ENCODE data around the gene METTL9.

DNA sequence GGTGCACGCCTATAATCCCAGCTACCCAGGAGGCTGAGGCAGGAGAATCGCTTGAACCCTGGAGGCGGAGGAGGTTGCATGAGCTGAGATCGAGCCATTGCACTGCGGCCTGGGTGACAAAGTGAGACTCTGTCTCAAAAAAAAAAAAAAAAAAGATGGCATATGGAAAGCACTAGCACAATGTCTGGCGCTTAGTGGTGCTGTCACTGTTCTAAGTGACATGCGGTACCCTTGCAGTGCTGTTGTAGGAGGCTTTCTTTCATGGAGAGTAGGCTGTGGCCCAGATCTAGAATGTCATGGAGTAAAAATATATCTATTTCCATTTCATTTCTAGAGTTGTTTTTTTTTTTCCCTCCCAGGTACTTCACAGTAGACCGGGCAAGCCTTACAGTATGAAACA, 14.6 kb upstream of the METTL9 start:
- no peak for TF ChIP-seq CTCF (IDR thresholded peaks at IDR 0.05)
- TF ChIP-seq POLR2A (IDR thresholded peaks at IDR 0.05): no peak

Measured in Peyer's patch (tissue), 4 donors.